Type B pancreatic cell (in vitro differentiated cells): ENCODE measurements around the gene CTNNBIP1. TPM values are rescaled to one million over a fixed set of nuclear protein-coding genes. Genes with fewer than 3 reads are reported as not detected.

Experiments
- DNase-seq: peaks from one replicate; pipeline ENCODE4 v3.0.0; 2021; ENCODE audit warnings: mixed read lengths; ENCODE audit not compliant: unreplicated experiment; ENCODE audit errors: extremely low spot score
- H3K27ac Mint-ChIP-seq: 2 replicates; pipeline ENCODE4 v1.8.0; 2021; ENCODE audit warnings: mild to moderate bottlenecking, mixed read lengths
- H3K27me3 Mint-ChIP-seq: 2 replicates; pipeline ENCODE4 v1.8.0; 2021; ENCODE audit warnings: mixed read lengths
- H3K36me3 Mint-ChIP-seq: 2 replicates; pipeline ENCODE4 v1.8.0; 2021; ENCODE audit warnings: mixed read lengths
- H3K4me1 Mint-ChIP-seq: one replicate; pipeline ENCODE4 v1.8.0; 2021; ENCODE audit warnings: mixed read lengths; ENCODE audit not compliant: unreplicated experiment
- H3K4me3 Mint-ChIP-seq: 2 replicates; pipeline ENCODE4 v1.8.0; 2021; ENCODE audit warnings: mild to moderate bottlenecking, mixed read lengths
- H3K9me3 Mint-ChIP-seq: 2 replicates; pipeline ENCODE4 v1.8.0; 2021; ENCODE audit warnings: mixed read lengths
- total RNA-seq: library from RNA; stranded (reverse); gene quantifications from 2 replicates; pipeline ENCODE4 v1.2.1, GENCODE V29; 2021; ENCODE audit warnings: low replicate concordance
- TF ChIP-seq, protein P1 (sequence below): fragments of 200-600 bp; sonication (generic); conservative IDR thresholded peaks from 2 replicates; pipeline ENCODE4 v1.5.0; 2021; ENCODE audit warnings: antibody characterized with exemption, mild to moderate bottlenecking

CTNNBIP1 gene
- total RNA-seq, 1 donor from 2014 or later, result 54.1 TPM

DNA sequence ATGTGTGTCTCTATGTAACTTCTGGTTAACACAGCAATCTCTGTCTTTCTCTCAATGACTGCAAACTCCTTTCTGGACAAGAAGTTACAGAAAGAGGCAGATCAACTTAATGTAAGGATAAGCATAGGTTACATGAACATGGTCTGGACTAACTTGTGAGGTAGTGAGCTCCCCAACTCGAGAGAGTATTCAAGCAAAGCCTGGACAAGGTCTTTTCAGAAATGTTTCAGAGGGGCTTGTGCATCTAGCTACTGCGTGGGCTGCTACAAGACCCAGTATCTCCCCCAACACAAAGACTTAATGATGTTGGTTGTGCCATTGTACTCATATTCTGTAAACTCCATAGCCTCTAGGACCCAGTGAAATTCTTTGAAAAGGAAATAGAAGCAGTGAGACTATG, 62.8 kb downstream of the CTNNBIP1 start:
- Mint-ChIP-seq H3K4me3 (no peak overlapping the region), H3K4me1 (peaks cover 23% of the 10 kb centered on the region), H3K9me3 (no peaks in the 10 kb centered on the region), H3K27ac (no peak overlapping the region), H3K27me3 (no peaks in the 10 kb centered on the region), H3K36me3 (no peaks in the 10 kb centered on the region)
- TF ChIP-seq, protein P1, sequence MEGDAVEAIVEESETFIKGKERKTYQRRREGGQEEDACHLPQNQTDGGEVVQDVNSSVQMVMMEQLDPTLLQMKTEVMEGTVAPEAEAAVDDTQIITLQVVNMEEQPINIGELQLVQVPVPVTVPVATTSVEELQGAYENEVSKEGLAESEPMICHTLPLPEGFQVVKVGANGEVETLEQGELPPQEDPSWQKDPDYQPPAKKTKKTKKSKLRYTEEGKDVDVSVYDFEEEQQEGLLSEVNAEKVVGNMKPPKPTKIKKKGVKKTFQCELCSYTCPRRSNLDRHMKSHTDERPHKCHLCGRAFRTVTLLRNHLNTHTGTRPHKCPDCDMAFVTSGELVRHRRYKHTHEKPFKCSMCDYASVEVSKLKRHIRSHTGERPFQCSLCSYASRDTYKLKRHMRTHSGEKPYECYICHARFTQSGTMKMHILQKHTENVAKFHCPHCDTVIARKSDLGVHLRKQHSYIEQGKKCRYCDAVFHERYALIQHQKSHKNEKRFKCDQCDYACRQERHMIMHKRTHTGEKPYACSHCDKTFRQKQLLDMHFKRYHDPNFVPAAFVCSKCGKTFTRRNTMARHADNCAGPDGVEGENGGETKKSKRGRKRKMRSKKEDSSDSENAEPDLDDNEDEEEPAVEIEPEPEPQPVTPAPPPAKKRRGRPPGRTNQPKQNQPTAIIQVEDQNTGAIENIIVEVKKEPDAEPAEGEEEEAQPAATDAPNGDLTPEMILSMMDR, result no peak
- no peak for DNase-seq

DNA sequence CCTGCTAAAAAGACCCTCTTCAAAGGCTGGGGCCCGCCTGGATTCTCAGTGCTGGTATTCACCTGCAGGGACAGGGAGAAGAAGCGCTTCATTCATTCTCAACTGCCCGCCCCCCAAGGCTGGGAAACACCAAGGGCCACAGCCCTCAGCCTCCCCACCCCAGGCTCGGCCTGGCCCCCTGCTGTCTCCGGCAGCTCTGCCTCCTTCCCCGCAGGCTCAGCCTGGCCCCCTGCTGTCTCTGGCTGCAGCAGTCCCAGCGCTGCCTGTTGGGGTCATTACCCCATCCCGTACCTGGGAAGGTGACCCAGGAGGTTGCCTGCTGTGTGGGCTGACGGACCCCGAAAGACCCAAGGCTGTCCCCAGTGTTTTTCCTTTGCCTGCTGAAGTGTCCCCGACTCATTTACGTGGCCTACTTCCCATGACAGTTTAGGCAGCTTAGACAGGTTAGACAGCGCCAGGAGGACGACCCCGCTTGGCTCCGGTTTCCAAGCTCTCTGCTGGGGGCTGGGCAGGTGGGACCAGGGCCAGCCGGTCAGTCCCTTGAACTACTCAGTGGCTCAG, 63.4 kb downstream of the CTNNBIP1 start:
- Mint-ChIP-seq H3K9me3 (no peaks in the 10 kb centered on the region), H3K36me3 (no peaks in the 10 kb centered on the region)

DNA sequence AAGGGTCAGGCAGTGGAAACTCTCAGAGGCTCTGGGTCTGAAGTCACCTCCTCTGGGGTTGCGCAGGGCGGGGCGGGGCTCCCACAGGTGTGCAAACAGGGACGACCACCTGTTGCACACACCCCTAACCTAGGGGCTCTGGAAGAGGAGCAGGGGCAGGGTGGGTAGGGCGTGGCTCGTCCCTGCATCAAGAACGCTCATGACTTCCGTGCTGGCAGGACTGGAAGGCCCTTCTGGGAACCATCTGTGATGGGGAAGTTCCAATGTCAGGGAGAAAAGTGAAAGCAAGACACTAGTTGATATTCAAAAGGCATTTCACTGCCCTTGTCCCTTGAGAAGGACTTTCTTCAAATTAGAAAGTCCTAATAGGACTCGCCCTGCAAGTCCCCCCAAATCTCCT, 64.2 kb downstream of the CTNNBIP1 start:
- Mint-ChIP-seq H3K36me3 (no peaks in the 10 kb centered on the region), H3K27ac (peak overlapping the region; percentile 57), H3K9me3 (no peaks in the 10 kb centered on the region), H3K4me3 (no peak overlapping the region), H3K4me1 (peaks cover 23% of the 10 kb centered on the region), H3K27me3 (no peaks in the 10 kb centered on the region)
- no peak for DNase-seq
- TF ChIP-seq, protein P1, result no peak

More for the DNA sequence above, 63.4 kb downstream of the CTNNBIP1 start:
- Mint-ChIP-seq H3K4me1 (peaks cover 23% of the 10 kb centered on the region), H3K27me3 (no peaks in the 10 kb centered on the region), H3K27ac (no peak overlapping the region), H3K4me3 (no peak overlapping the region)
- no peak for DNase-seq
- TF ChIP-seq, protein P1, result no peak

DNA sequence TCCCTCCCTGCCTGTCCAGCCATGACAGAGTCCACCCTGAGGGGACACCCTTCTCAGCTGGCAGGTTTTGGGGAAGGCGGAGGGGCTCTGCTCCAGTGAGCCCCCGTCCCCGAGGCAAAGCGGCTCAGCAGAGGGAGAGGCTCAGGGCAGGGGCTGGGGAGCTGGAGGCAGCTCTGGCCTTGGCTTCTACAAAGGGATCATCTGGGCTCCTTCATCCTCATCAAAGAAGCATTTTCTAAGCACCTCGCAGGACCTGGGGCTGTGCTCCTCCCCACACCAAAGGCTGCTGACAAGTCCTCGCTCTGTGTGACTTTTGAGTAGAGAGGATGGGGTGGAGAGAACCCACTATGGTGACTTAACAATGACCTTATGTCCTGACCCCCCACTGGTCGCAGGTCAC, 65.3 kb downstream of the CTNNBIP1 start:
- TF ChIP-seq, protein P1, result no peak
- Mint-ChIP-seq H3K4me1 (peaks cover 23% of the 10 kb centered on the region), H3K36me3 (no peaks in the 10 kb centered on the region), H3K27me3 (no peaks in the 10 kb centered on the region), H3K27ac (no peak overlapping the region), H3K4me3 (no peak overlapping the region), H3K9me3 (no peaks in the 10 kb centered on the region)
- DNase-seq, result no peak

DNA sequence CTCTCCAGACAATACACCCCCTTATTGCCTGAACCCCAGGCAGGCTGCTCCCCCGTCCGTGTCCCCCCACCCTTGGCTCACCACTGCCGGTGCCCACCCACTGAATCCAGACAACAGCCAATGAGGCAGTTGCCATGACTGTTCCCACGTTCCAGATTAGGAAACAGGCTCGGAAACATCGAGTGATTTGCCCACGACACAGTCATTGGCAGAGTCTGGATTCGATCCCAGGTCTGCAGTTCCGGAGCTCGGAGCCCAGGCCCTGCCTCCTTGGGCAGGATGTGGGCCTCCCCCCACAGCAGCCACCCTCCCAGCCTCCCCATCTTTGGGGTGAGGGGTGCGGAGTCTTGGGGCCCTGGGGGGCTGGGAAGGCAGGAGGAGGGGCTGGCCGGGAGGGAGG, 66.0 kb downstream of the CTNNBIP1 start:
- no peaks in the 10 kb centered on the region for H3K9me3 Mint-ChIP-seq
- no peak overlapping the region for H3K4me3 Mint-ChIP-seq
- no peak for DNase-seq
- no peaks in the 10 kb centered on the region for H3K36me3 Mint-ChIP-seq
- peaks cover 23% of the 10 kb centered on the region for H3K4me1 Mint-ChIP-seq
- H3K27ac Mint-ChIP-seq, result no peak overlapping the region
- TF ChIP-seq, protein P1, result no peak
- no peaks in the 10 kb centered on the region for H3K27me3 Mint-ChIP-seq

DNA sequence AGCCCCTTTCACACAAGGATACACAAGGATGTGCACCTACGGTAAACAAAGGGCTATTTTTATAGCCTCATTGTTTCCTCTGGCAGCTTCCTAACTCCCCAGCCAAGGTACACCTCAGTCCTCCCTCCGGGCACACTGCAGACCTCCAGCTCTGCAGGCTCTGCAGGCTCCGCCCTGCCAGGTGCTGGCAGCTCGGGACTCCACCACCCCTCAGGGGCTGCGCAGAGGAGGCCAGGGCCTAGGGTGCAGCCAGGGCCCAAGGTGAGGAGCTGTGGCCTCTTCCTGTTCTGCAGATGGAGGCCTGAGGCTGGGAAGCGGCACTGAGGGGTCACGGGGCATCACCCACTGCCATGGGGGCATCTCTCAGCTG, 66.5 kb downstream of the CTNNBIP1 start:
- TF ChIP-seq, protein P1, result no peak
- Mint-ChIP-seq H3K4me1 (peaks cover 23% of the 10 kb centered on the region), H3K4me3 (no peak overlapping the region), H3K36me3 (no peaks in the 10 kb centered on the region), H3K27me3 (no peaks in the 10 kb centered on the region), H3K9me3 (no peaks in the 10 kb centered on the region), H3K27ac (no peak overlapping the region)
- DNase-seq, result no peak
